Measurements from ENCODE around the gene AGAP2. TPM values are rescaled to one million over a fixed set of nuclear protein-coding genes. Genes with fewer than 3 reads are reported as not detected.

The AGAP2 gene
- total and polyA plus RNA-seq, 2 of the 8 experiments (the other 6 are each of a cell fraction or from before 2014, with no cell fraction given), result 1.5 TPM

- Histone ChIP-seq H2BK12ac (ENCODE audit: low read depth, low read length) (no peak overlapping the region), H2AFZ (ENCODE audit: low read length) (no peak overlapping the region), H2BK120ac (replicated peaks; ENCODE audit: low read depth, low read length) (no peak overlapping the region), H3K4me3 (ENCODE audit: extremely low read depth in 1 of 4, insufficient read depth in 2 of 4, low read depth in 3 of 4, low read length in 4 of 4) (no peak overlapping the region), H3K36me3 (ENCODE audit: control insufficient read depth in 2 of 4, insufficient read depth in 4 of 4, low read length in 3 of 4) (peaks cover 0 to 8% (median 3%) of the 10 kb centered on the region in 4 experiments; a peak in 3 of 8 replicates), H2BK5ac (ENCODE audit: low read depth, low read length) (no peak overlapping the region), H3K4me2 (ENCODE audit: insufficient read depth in 1 of 2, low read depth in 2 of 2, low read length in 2 of 2) (no peak overlapping the region), H3K18ac (ENCODE audit: extremely low read depth, low read length) (no peak overlapping the region), H4K20me1 (replicated peaks in 1 of 2; ENCODE audit: control insufficient read depth in 1 of 2, insufficient read depth in 2 of 2, low read length in 2 of 2) (peaks cover 2 to 9% of the 10 kb centered on the region in 2 experiments), H3K4ac (replicated peaks; ENCODE audit: insufficient read length, low read depth, low read length) (no peak overlapping the region), H3K14ac (ENCODE audit: insufficient read length) (no peak overlapping the region), H3K23me2 (ENCODE audit: low read depth, low read length) (peaks cover 12% of the 10 kb centered on the region; the same call in 1 of the 2 replicates), H2BK20ac (ENCODE audit: low read length) (no peak overlapping the region), H2BK15ac (ENCODE audit: low read length) (no peak overlapping the region), H3K9me3 (ENCODE audit: insufficient read depth in 2 of 2, low read depth in 1 of 2, low read length in 1 of 2) (no peaks in the 10 kb centered on the region), H3K79me2 (ENCODE audit: control insufficient read depth in 1 of 2, insufficient read depth in 2 of 2, low read length in 2 of 2) (no peaks in the 10 kb centered on the region), H3K4me1 (replicated peaks in 1 of 4; ENCODE audit: control insufficient read depth in 3 of 4, insufficient read depth in 4 of 4, low read length in 3 of 4) (peaks cover 0 to 20% (median 13%) of the 10 kb centered on the region in 4 experiments; a peak in 5 of 7 replicates), H4K5ac (ENCODE audit: insufficient read length, low read depth, low read length) (no peak overlapping the region), H3K79me1 (ENCODE audit: low read depth, low read length) (no peaks in the 10 kb centered on the region), H2AK5ac (ENCODE audit: low read depth, low read length) (no peak overlapping the region), H3K9ac (replicated peaks in 1 of 4; ENCODE audit: extremely low read depth in 1 of 4, low read depth in 3 of 4, low read length in 3 of 4) (no peak overlapping the region), H3K56ac (replicated peaks; ENCODE audit: insufficient read length, low read depth, low read length) (no peak overlapping the region), H3K23ac (ENCODE audit: insufficient read length) (no peak overlapping the region), H3K27ac (ENCODE audit: low read depth, low read length) (no peak overlapping the region), H3K27me3 (replicated peaks in 1 of 4; ENCODE audit: control insufficient read depth in 3 of 4, extremely low read depth in 1 of 4, insufficient read depth in 3 of 4, low read length in 3 of 4) (peaks cover 18 to 46% (median 36%) of the 10 kb centered on the region in 4 experiments), H4K8ac (ENCODE audit: extremely low read depth, insufficient read depth, low read length) (no peak overlapping the region), H4K91ac (replicated peaks; ENCODE audit: insufficient read length, low read length) (no peak overlapping the region)
- POLR2A ChIA-PET (ENCODE audit: partially characterized antibody), result interaction anchor here (1.0 to 7.4 kb wide), 8 partner anchors 9 to 140 kb away, joined by 3 to 59 read pairs (median 4); partner anchors contain the start of genes AGAP2, CYP27B1 and TSPAN31
- CTCF ChIA-PET (ENCODE audit: partially characterized antibody), result interaction anchor here (0.6 to 11.7 kb wide), 7 partner anchors 10 to 694 kb away, joined by 3 to 149 read pairs (median 4); partner anchors contain the start of gene AGAP2
- FAIRE-seq (no peak), DNase-seq (ENCODE audit: low read depth in 1 of 2, low spot score in 2 of 2) (no peak)
- WGBS, 2 experiments (ENCODE audit: extremely low coverage in 1 of 2, insufficient coverage in 1 of 2, insufficient read length in 1 of 2, insufficient replicate concordance in 2 of 2, low coverage in 1 of 2, low lambda C conversion rate in 2 of 2, missing lambda C conversion rate in 1 of 2), result 76% methylated on average over 2 of the region's 2 CpGs; no CpG with 5 or more reads in 1 of the 2 experiments
- TF ChIP-seq CEBPB (IDR thresholded peaks at IDR 0.05; ENCODE audit: low read depth, low read length), result no peak
- TF ChIP-seq CHD1 (IDR thresholded peaks at IDR 0.05; ENCODE audit: low read depth, low read length), result no peak
- no peak for TF ChIP-seq TCF12 (IDR thresholded peaks at IDR 0.05; ENCODE audit: low read depth, low read length)
- no peak for TF ChIP-seq RAD21 (IDR thresholded peaks at IDR 0.05 in 1 of 2, conservative IDR thresholded peaks at IDR 0.05 in 1 of 2; ENCODE audit: low read depth in 2 of 2, low read length in 2 of 2)
- no peak for TF ChIP-seq RBBP5 (IDR thresholded peaks at IDR 0.05; ENCODE audit: borderline replicate concordance, low read depth, low read length)
- TF ChIP-seq RNF2 (IDR thresholded peaks at IDR 0.05; ENCODE audit: borderline replicate concordance, low read depth, low read length, missing control alignments, poor library complexity, severe bottlenecking), result no peak
- no peak for TF ChIP-seq CHD2 (IDR thresholded peaks at IDR 0.05; ENCODE audit: low read length)
- TF ChIP-seq KDM5A (IDR thresholded peaks at IDR 0.05; ENCODE audit: low read length), result no peak
- no peak for TF ChIP-seq FOSL1 (IDR thresholded peaks at IDR 0.05; ENCODE audit: insufficient read depth, low read depth, low read length)
- no peak for TF ChIP-seq RXRA (IDR thresholded peaks at IDR 0.05; ENCODE audit: insufficient read depth, low read depth, low read length)
- no peak for TF ChIP-seq HDAC6 (IDR thresholded peaks at IDR 0.05; ENCODE audit: low read depth, low read length)
- no peak for TF ChIP-seq CBX5 (IDR thresholded peaks at IDR 0.05; ENCODE audit: low read depth, low read length)
- TF ChIP-seq SIRT6 (IDR thresholded peaks at IDR 0.05; ENCODE audit: low read length), result no peak
- TF ChIP-seq TBP (IDR thresholded peaks at IDR 0.05; ENCODE audit: low read depth, low read length), result no peak
- no peak for TF ChIP-seq SP4 (IDR thresholded peaks at IDR 0.05; ENCODE audit: low read length)
These were observed 14.9 kb downstream of the AGAP2 start for GRCh38 chr12:57723630-57723962.
